CD4-positive, alpha-beta T cell treated with Interleukin-15 for 4 hours (primary cell): Measurements from ENCODE around the gene PLPP2.
"Not testable (repeated sequence)": the region's sequence is repeated elsewhere in the genome, so short reads cannot be mapped to it uniquely, and the experiment has no call there.

Source experiments
- DNase-seq: peaks from one replicate; pipeline ENCODE4 v3.0.0-alpha.2; 2020; ENCODE audit warnings: low spot score

PLPP2 gene

GRCh38 chr19:269241-269640 is 22.0 kb downstream of the PLPP2 start:
- DNase-seq: no peak

GRCh38 chr19:262125-262524 is 29.1 kb downstream of the PLPP2 start:
- DNase-seq: no peak

GRCh38 chr19:256804-257203 is 34.4 kb downstream of the PLPP2 start:
- DNase-seq: not testable (repeated sequence)

- not testable (repeated sequence) for DNase-seq
Measured at GRCh38 chr19:252421-253186, 38.6 kb downstream of the PLPP2 start.

GRCh38 chr19:246551-246950 is 44.7 kb downstream of the PLPP2 start:
- DNase-seq: no peak

GRCh38 chr19:245900-246299 is 45.3 kb downstream of the PLPP2 start:
- not testable (repeated sequence) for DNase-seq

- no peak for DNase-seq
Measured at GRCh38 chr19:245457-245856, 45.7 kb downstream of the PLPP2 start.
